B cell (primary cell): ENCODE results near the gene UBE2M. TPM values are rescaled to one million over a fixed set of nuclear protein-coding genes. Genes with fewer than 3 reads are reported as not detected.

Experiments
- ATAC-seq: fragments of 200-7000 bp; cut with Tn5 transposase; one replicate; pipeline ENCODE4 v1.10.0; 2021; ENCODE audit warnings: low read depth, mild to moderate bottlenecking, moderate number of reproducible peaks, moderate library complexity
- CTCF ChIA-PET: fragments of 350-600 bp; sonication (Branson Sonifier 250); formaldehyde crosslinking; loops from one replicate; lab custom pipeline; 2021; ENCODE audit warnings: antibody characterized with exemption, inconsistent platforms; lab: Charles Lee
- POLR2A ChIA-PET: fragments of 350-600 bp; sonication (Branson Sonifier 250); formaldehyde crosslinking; loops from one replicate; lab custom pipeline; 2021; ENCODE audit warnings: antibody characterized with exemption; lab: Charles Lee
- DNase-seq: peaks from one replicate; pipeline ENCODE4 v3.0.0; 2013
- H2AFZ ChIP-seq: 2 replicates; pipeline ENCODE4 v1.6.1; 2012; ENCODE audit warnings: mild to moderate bottlenecking, low read depth, low read length; ENCODE audit not compliant: insufficient read depth, poor library complexity, severe bottlenecking
- H3K27ac ChIP-seq, 2 donors: 1 replicate in 1 of 2; 2 replicates in 1 of 2; pipeline ENCODE4 v1.5.1; 2012 to 2013; ENCODE audit warnings: low read length in 2 of 2, mild to moderate bottlenecking in 2 of 2, moderate library complexity in 1 of 2
- H3K27me3 ChIP-seq, 4 experiments: fragments of 200-600 bp in 1 of 4; sonication (generic) in 1 of 4; replicated peaks in 1 of 4; 1 replicate in 2 of 4; 2 replicates in 2 of 4; pipeline versions ENCODE4 v1.6.1 to v1.7.0; 2013 to 2016; ENCODE audit warnings: low read length in 3 of 4, mild to moderate bottlenecking in 2 of 4, mixed read lengths in 1 of 4, moderate library complexity in 1 of 4; ENCODE audit not compliant: insufficient read depth in 4 of 4, control insufficient read depth in 3 of 4; ENCODE audit errors: control extremely low read depth in 1 of 4
- H3K36me3 ChIP-seq, 2 experiments: replicated peaks in 1 of 2; 1 replicate in 1 of 2; 2 replicates in 1 of 2; pipeline versions ENCODE4 v1.6.1 to v1.7.1; 2013; ENCODE audit warnings: low read length in 1 of 2; ENCODE audit not compliant: insufficient read depth in 2 of 2, control insufficient read depth in 1 of 2; ENCODE audit errors: control extremely low read depth in 1 of 2, extremely low read depth in 1 of 2
- H3K4me1 ChIP-seq, 2 donors: fragments of 200-600 bp in 1 of 2; sonication (generic) in 1 of 2; 1 replicate in 1 of 2; 2 replicates in 1 of 2; pipeline versions ENCODE4 v1.5.1 to v1.6.1; 2013 to 2017; ENCODE audit warnings: low read length in 2 of 2; ENCODE audit not compliant: control insufficient read depth in 2 of 2, insufficient read depth in 2 of 2
- H3K4me2 ChIP-seq: replicated peaks from 2 replicates; pipeline ENCODE3; 2012; ENCODE audit warnings: mild to moderate bottlenecking, low read depth, low read length; ENCODE audit not compliant: poor library complexity, severe bottlenecking
- H3K4me3 ChIP-seq, 5 experiments: fragments of 200-600 bp in 1 of 5; sonication (generic) in 1 of 5; 1 replicate in 3 of 5; 2 replicates in 2 of 5; pipeline versions ENCODE4 v1.5.1 to v1.7.0; 2011 to 2016; ENCODE audit warnings: low read length in 4 of 5, mild to moderate bottlenecking in 4 of 5, low read depth in 2 of 5, control low read depth in 1 of 5, moderate library complexity in 1 of 5; ENCODE audit not compliant: insufficient read depth in 1 of 5; ENCODE audit errors: control extremely low read depth in 1 of 5, extremely low read depth in 1 of 5
- H3K79me2 ChIP-seq: fragments of 200-600 bp; sonication (generic); one replicate; pipeline ENCODE4 v1.6.0; 2016; ENCODE audit warnings: low read length; ENCODE audit not compliant: control insufficient read depth, insufficient read depth
- H3K9ac ChIP-seq: fragments of 200-600 bp; sonication (generic); 2 replicates; pipeline ENCODE4 v1.6.1; 2017; ENCODE audit warnings: mild to moderate bottlenecking, low read length, moderate library complexity
- H3K9me3 ChIP-seq, 3 donors: one replicate each; pipeline versions ENCODE4 v1.6.1 to v1.7.1; 2013; ENCODE audit warnings: low read length in 2 of 3; ENCODE audit not compliant: control insufficient read depth in 2 of 3, insufficient read depth in 1 of 3; ENCODE audit errors: control extremely low read depth in 1 of 3
- H4K20me1 ChIP-seq: 2 replicates; pipeline ENCODE4 v1.6.0; 2012; ENCODE audit warnings: mild to moderate bottlenecking, low read length; ENCODE audit not compliant: insufficient read depth, control insufficient read depth, poor library complexity, severe bottlenecking
- H3K27ac Mint-ChIP-seq: one replicate; pipeline ENCODE4 v1.8.0; 2021; ENCODE audit warnings: mixed read lengths
- H3K27me3 Mint-ChIP-seq: one replicate; pipeline ENCODE4 v1.8.0; 2021; ENCODE audit warnings: mixed read lengths
- H3K4me1 Mint-ChIP-seq: one replicate; pipeline ENCODE4 v1.8.0; 2021; ENCODE audit warnings: mixed read lengths
- H3K4me3 Mint-ChIP-seq: one replicate; pipeline ENCODE4 v1.8.0; 2021; ENCODE audit warnings: mixed read lengths
- H3K9me3 Mint-ChIP-seq: one replicate; pipeline ENCODE4 v1.8.0; 2022; ENCODE audit warnings: mixed read lengths; ENCODE audit not compliant: insufficient read depth
- CTCF ChIP-seq: fragments of 200-600 bp; IDR thresholded peaks from one replicate; pipeline ENCODE4 v1.8.0; 2022; ENCODE audit warnings: antibody characterized with exemption, mild to moderate bottlenecking
- EZH2 ChIP-seq: IDR thresholded peaks from 2 replicates; pipeline ENCODE4 v1.6.1; 2012; ENCODE audit warnings: borderline replicate concordance, low read depth, mild to moderate bottlenecking, moderate library complexity, low read length; ENCODE audit not compliant: insufficient read depth, poor library complexity, severe bottlenecking
- WGBS: methylation state at CpG from one replicate; pipeline ENCODE4 v1.1.5; 2013; ENCODE audit warnings: missing lambda C conversion rate; ENCODE audit not compliant: insufficient coverage; 5-methylcytosine and 5-hydroxymethylcytosine counted together
- intact Hi-C: fragments of 100-400 bp; cut with micrococcal nuclease; formaldehyde crosslinking; loops from one replicate; pipeline ENCODE4 v1.10.0; 2022
- polyA plus RNA-seq: library from polyadenylated mRNA; depleted of rRNA; stranded (reverse); fragments of >200 nt; gene quantifications from 2 replicates; pipeline ENCODE4 v1.2.3, GENCODE V29; 2012
- total RNA-seq, 2 donors: library from RNA; stranded (reverse); fragments of 120-200 nt in 1 of 2; gene quantifications; 1 replicate in 1 of 2; 2 replicates in 1 of 2; pipeline versions ENCODE4 v1.2.3 to v1.2.4, GENCODE V29; 2013 to 2022

UBE2M gene
- total and polyA plus RNA-seq, 2 donors (not counting 1 experiment from before 2014, with no cell fraction given): 62.5 to 66.1 TPM

- POLR2A ChIA-PET: no interaction called here
- H3K27me3 ChIP-seq: no peaks in the 10 kb centered on the region
- H3K4me1 Mint-ChIP-seq: peaks cover 33% of the 10 kb centered on the region
- CTCF ChIA-PET: interaction anchor here (1.1 kb wide), 1 partner anchor 29 kb away, joined by 3 read pairs; no protein-coding TSS in a partner anchor
- no peak overlapping the region for H3K4me3 Mint-ChIP-seq
- 94% methylated on average over 20 of the region's 20 CpGs for WGBS
- H3K27me3 Mint-ChIP-seq: no peaks in the 10 kb centered on the region
- no peaks in the 10 kb centered on the region for H3K9me3 Mint-ChIP-seq
- H3K27ac Mint-ChIP-seq: no peak overlapping the region
- H4K20me1 ChIP-seq: peaks cover 70% of the 10 kb centered on the region
- no peak overlapping the region for H3K4me3 ChIP-seq
- DNase-seq: peak; percentile 30
- peaks cover 22 to 32% of the 10 kb centered on the region in 2 donors for H3K4me1 ChIP-seq
- ATAC-seq: no peak
- no peak overlapping the region for H3K9ac ChIP-seq
- peaks cover 55% of the 10 kb centered on the region for H3K79me2 ChIP-seq
- TF ChIP-seq CTCF (no peak), EZH2 (no peak)
- no peak overlapping the region for H3K27ac ChIP-seq
- intact Hi-C loops: no loop called here
- H3K9me3 ChIP-seq: no peaks in the 10 kb centered on the region
- H2AFZ ChIP-seq: no peak overlapping the region
- peaks cover 1 to 73% of the 10 kb centered on the region in 2 experiments for H3K36me3 ChIP-seq
- no peak overlapping the region for H3K4me2 ChIP-seq
Observed at GRCh38 chr19:58548859-58549663, 9.3 kb downstream of the UBE2M start.
